Muscle of arm (tissue), 12 donors: ENCODE measurements around the gene CPSF6. TPM values are rescaled to one million over a fixed set of nuclear protein-coding genes. Genes with fewer than 3 reads are reported as not detected.
A peak's percentile ranks its signal among the peaks of the same experiment; 100 is the strongest.
"Not testable (repeated sequence)": the region's sequence is repeated elsewhere in the genome, so short reads cannot be mapped to it uniquely, and the experiment has no call there.

Experiments used
- DNase-seq: peaks from one replicate; pipeline ENCODE4 v3.0.0-alpha.2; 2013
- polyA plus RNA-seq, 12 donors: library from polyadenylated mRNA; unstranded; fragments of 120-200 nt; gene quantifications; one replicate each; pipeline ENCODE4 v1.2.1, GENCODE V29; 2013; ENCODE audit not compliant: insufficient read length in 12 of 12

The CPSF6 gene
- polyA plus RNA-seq, 12 donors = 44.3 to 73.2 (median 59.0) TPM; not detected in 1

- no peak for DNase-seq
Measured at GRCh38 chr12:69254046-69254445, 14.7 kb downstream of the CPSF6 start.

- no peak for DNase-seq
Measured at GRCh38 chr12:69254862-69255261, 15.5 kb downstream of the CPSF6 start.

GRCh38 chr12:69258655-69259054 lies 19.3 kb downstream of the CPSF6 start:
- no peak for DNase-seq

GRCh38 chr12:69262264-69262974 lies 23.1 kb downstream of the CPSF6 start:
- no peak for DNase-seq

- DNase-seq = no peak
Measured at GRCh38 chr12:69265205-69265604, 25.8 kb downstream of the CPSF6 start.

GRCh38 chr12:69265633-69266032 lies 26.3 kb downstream of the CPSF6 start:
- not testable (repeated sequence) for DNase-seq

GRCh38 chr12:69266036-69266635 lies 26.8 kb downstream of the CPSF6 start:
- no peak for DNase-seq

- DNase-seq = no peak
Measured at GRCh38 chr12:69269736-69270135, 30.4 kb downstream of the CPSF6 start.

- DNase-seq = no peak
Measured at GRCh38 chr12:69272511-69272910, 33.1 kb downstream of the CPSF6 start.

- no peak for DNase-seq
Measured at GRCh38 chr12:69274861-69275260, 35.5 kb downstream of the CPSF6 start.

GRCh38 chr12:69275471-69275891 lies 36.1 kb downstream of the CPSF6 start:
- no peak for DNase-seq

- DNase-seq = no peak
Measured at GRCh38 chr12:69278814-69279782, 39.7 kb downstream of the CPSF6 start.

- DNase-seq = peak; percentile 48
Measured at GRCh38 chr12:69284131-69284530, 44.8 kb downstream of the CPSF6 start.

- DNase-seq = no peak
Measured at GRCh38 chr12:69287556-69287955, 48.2 kb downstream of the CPSF6 start.

GRCh38 chr12:69290545-69291277 lies 51.3 kb downstream of the CPSF6 start:
- peak; percentile 41 for DNase-seq

- no peak for DNase-seq
Measured at GRCh38 chr12:69291278-69291593, 51.9 kb downstream of the CPSF6 start.

GRCh38 chr12:69298133-69298532 lies 58.8 kb downstream of the CPSF6 start:
- no peak for DNase-seq

GRCh38 chr12:69298947-69299346 lies 59.6 kb downstream of the CPSF6 start:
- no peak for DNase-seq

- DNase-seq = no peak
Measured at GRCh38 chr12:69304284-69304683, 64.9 kb downstream of the CPSF6 start.

GRCh38 chr12:69309461-69309860 lies 70.1 kb downstream of the CPSF6 start:
- no peak for DNase-seq

- no peak for DNase-seq
Measured at GRCh38 chr12:69313209-69313608, 73.8 kb downstream of the CPSF6 start.

- not testable (repeated sequence) for DNase-seq
Measured at GRCh38 chr12:69316784-69317183, 77.4 kb downstream of the CPSF6 start.
